Stimulated activated naive B cell treated with anti-CD40 and anti-IgM and Interleukin-4, amounts not matched to agents 10 μg/mL and 1 μg/mL and 100 μg/mL, for 72 hours (primary cell): Measurements from ENCODE around the gene SCYGR1.

Experiments
- ATAC-seq, 2 donors: fragments of 150-1000 bp; cut with Tn5 transposase; replicated peaks; 2 replicates each; pipeline ENCODE4 v1.10.0; 2021; ENCODE audit warnings: moderate library complexity in 1 of 2
- DNase-seq: peaks from one replicate; pipeline ENCODE4 v3.0.0; 2021
- H3K27ac Mint-ChIP-seq: one replicate; pipeline ENCODE4 v1.8.0; 2022; ENCODE audit warnings: mild to moderate bottlenecking, mixed read lengths
- H3K27me3 Mint-ChIP-seq, 2 donors: one replicate each; pipeline ENCODE4 v1.8.0; 2022; ENCODE audit warnings: mixed read lengths in 2 of 2
- H3K36me3 Mint-ChIP-seq, 2 donors: one replicate each; pipeline ENCODE4 v1.8.0; 2022; ENCODE audit warnings: mixed read lengths in 2 of 2, mild to moderate bottlenecking in 1 of 2
- H3K4me1 Mint-ChIP-seq, 2 donors: one replicate each; pipeline ENCODE4 v1.8.0; 2022; ENCODE audit warnings: mixed read lengths in 2 of 2, mild to moderate bottlenecking in 1 of 2
- H3K4me3 Mint-ChIP-seq, 2 donors: one replicate each; pipeline ENCODE4 v1.8.0; 2022; ENCODE audit warnings: mild to moderate bottlenecking in 2 of 2, mixed read lengths in 2 of 2, moderate library complexity in 1 of 2
- H3K9me3 Mint-ChIP-seq, 2 donors: one replicate each; pipeline ENCODE4 v1.8.0; 2022; ENCODE audit warnings: mixed read lengths in 2 of 2, mild to moderate bottlenecking in 1 of 2

The SCYGR1 gene

GRCh38 chr2:227411990-227412350, 24.2 kb upstream of the SCYGR1 start:
- peak overlapping the region; percentile 94 for H3K27ac Mint-ChIP-seq
- H3K4me1 Mint-ChIP-seq = peaks cover 55 to 72% of the 10 kb centered on the region in 2 donors
- H3K4me3 Mint-ChIP-seq = peak overlapping the region; percentile 44 to 47
- no peaks in the 10 kb centered on the region for H3K9me3 Mint-ChIP-seq
- ATAC-seq = no peak
- H3K36me3 Mint-ChIP-seq = no peaks in the 10 kb centered on the region
- no peak for DNase-seq
- H3K27me3 Mint-ChIP-seq = no peaks in the 10 kb centered on the region

DNA sequence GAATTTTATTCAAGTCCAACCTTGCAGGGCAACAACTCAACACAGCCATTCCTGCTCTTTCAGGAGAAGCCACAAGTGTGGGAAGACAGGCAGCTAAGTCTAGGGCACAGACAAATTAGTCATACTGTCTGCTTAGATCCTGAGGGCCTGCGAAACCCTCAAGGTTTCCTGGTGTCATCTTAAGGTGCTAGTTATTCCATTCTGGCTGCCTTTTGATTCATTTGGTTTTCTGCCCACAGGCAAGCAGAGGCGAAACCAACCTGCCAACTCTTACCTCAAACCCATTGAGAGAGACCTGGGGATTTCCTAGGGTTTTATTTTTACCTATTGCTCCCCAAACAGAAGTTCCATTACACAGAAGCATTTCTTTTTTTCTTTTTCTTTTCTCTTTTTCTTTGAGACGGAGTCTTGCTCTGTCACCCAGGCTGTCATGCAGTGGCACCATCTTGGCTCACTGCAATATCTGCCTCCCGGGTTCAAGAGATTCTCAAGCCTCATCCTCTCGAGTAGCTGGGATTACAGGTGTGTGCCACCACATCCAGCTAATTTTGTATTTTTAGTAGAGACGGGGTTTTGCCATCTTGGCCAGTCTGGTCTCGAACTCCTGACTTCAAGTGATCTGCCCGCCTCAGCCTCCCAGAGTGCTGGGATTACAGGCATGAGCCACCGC, 23.7 kb upstream of the SCYGR1 start:
- no peaks in the 10 kb centered on the region for H3K27me3 Mint-ChIP-seq
- peak; percentile 76 for DNase-seq
- peaks cover 53 to 72% of the 10 kb centered on the region in 2 donors for H3K4me1 Mint-ChIP-seq
- H3K9me3 Mint-ChIP-seq = no peaks in the 10 kb centered on the region
- ATAC-seq = peak; percentile 84 to 85
- H3K4me3 Mint-ChIP-seq = peak overlapping the region; percentile 53 to 58
- no peaks in the 10 kb centered on the region for H3K36me3 Mint-ChIP-seq
- H3K27ac Mint-ChIP-seq = peak overlapping the region; percentile 94

DNA sequence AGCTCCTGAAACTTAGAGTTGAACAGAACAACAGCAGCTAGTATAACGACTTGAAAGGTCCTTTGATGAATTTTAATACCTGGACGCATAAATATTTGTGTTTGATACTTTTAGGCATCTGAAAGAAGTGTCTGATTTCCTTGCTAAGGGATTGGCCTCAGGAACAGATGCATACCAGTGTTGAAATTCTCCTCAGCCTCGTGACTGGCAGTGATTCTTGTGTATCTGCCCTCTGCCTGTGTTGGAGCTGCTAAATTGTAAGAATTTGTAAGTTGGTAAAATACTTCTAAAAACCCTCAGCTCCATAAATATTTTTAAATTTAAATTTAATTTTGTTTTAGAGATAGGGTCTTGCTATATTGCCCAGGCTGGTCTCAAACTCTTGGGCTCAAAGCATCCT, 22.4 kb upstream of the SCYGR1 start:
- Mint-ChIP-seq H3K27ac (peak overlapping the region; percentile 94), H3K4me3 (no peak overlapping the region), H3K36me3 (no peaks in the 10 kb centered on the region), H3K4me1 (peaks cover 52 to 72% of the 10 kb centered on the region in 2 donors), H3K27me3 (no peaks in the 10 kb centered on the region), H3K9me3 (no peaks in the 10 kb centered on the region)
- DNase-seq (no peak), ATAC-seq (no peak)

DNA sequence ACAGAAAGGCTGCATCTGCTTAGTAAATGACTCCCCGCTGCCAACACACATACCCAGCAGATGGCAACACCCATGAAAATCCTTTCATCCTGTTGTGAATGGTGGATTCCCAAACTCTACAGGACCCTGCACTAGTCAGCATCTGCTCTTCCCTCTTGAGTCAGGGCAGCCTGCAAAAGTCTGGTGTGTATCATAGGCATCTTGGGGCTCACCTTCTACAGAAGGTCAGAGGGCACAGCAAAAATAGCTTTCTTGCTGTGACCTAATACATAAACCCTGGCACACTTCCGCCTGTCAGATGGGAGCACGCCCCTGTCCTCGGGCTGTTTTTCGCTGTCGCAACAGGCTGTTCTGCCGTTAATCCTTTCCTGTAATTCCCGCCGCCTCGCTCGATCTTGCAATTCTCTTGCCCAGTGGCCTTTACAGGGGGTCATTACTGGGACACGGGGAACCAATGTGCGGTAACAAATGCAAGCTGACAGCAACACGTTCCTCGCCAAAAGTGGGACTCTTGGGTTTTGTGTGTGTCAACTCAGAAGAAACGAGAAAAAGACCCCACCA, 19.9 kb upstream of the SCYGR1 start:
- H3K9me3 Mint-ChIP-seq = no peaks in the 10 kb centered on the region
- H3K36me3 Mint-ChIP-seq = peaks cover 0 to 4% of the 10 kb centered on the region in 2 donors
- no peak for DNase-seq

DNA sequence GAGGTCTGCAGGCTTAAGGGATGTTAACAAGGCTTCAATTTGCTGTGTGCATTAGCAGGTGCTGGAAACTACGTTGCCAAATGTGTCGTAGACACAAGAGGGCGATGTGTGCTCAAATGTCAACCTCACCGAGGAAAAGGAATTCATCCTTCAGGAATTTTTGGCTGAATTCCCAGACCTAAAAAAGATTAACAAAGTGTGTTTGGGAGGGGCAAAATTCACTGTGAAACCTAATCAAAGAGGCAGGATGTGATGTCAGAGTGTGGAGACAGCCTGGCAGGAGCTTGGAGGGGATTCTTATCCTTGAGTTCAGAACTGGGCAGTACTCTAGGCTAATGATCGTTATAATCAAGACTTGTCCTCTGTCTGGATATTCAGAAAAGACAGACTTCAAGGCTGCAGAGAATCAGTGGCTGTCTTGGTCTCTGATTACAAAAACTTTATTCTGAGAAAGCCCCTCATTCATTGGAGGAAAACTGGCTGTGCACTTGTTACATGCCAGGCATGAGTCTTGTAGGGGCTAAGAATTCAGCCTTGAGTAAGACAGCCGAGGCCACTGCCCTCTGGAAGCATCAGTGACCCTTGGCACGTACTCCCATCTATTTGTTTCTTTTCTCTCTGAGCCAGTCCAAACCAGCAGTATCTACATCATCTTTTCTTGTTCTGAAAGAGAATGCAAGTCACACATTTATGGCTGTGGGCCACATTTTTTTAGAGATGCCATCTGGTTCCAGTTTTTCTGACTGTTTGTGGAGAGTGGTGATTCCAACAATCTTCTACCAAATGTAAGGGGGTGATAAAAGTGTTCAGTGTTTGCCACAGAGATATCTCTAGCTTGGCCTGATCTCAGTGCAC, 18.7 kb upstream of the SCYGR1 start:
- no peak for ATAC-seq
- no peaks in the 10 kb centered on the region for H3K9me3 Mint-ChIP-seq
- peak overlapping the region; percentile 39 for H3K27ac Mint-ChIP-seq
- H3K27me3 Mint-ChIP-seq = peaks cover 0 to under 1% of the 10 kb centered on the region in 2 donors
- no peak for DNase-seq
- H3K4me1 Mint-ChIP-seq = peaks cover 51 to 71% of the 10 kb centered on the region in 2 donors
- peak overlapping the region in 1 of 2 donors; percentile 36 for H3K4me3 Mint-ChIP-seq
- H3K36me3 Mint-ChIP-seq = peaks cover 0 to 6% of the 10 kb centered on the region in 2 donors

More for the DNA sequence above, 19.9 kb upstream of the SCYGR1 start:
- peak overlapping the region; percentile 56 for H3K27ac Mint-ChIP-seq
- no peak for ATAC-seq
- H3K27me3 Mint-ChIP-seq = no peaks in the 10 kb centered on the region
- no peak overlapping the region for H3K4me3 Mint-ChIP-seq
- H3K4me1 Mint-ChIP-seq = peaks cover 53 to 78% of the 10 kb centered on the region in 2 donors

DNA sequence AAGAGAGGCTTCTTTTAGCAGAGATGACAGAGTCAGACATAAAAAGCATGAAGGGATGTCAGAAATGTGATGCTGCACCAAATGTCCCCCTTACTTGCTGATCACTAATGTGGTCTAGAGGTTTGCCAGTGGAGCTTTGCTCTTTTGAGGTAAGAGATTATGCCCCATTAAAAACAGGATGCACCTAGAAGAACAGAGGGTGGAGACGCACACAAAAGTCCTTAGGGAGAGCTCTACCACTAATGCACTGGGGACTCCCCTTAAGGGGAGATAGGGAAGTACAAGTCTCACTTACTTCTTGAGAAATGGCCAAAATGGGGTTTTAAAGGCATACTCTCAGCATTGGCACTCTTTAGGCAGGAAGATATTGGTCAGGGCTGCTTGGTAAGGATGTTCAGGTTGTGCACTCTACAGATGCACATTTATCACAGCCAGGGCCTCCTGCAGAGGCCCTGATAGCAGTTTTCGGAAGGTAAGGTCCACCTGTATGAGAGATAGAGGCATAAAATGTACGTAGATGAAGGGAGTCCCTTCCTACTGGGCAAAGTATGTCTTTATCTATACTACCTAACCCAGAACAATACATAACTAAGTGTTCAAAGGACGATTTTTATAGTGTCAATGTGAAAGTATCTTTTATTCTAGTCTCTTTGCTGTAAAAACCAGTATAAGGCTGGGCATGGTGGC, 17.0 kb upstream of the SCYGR1 start:
- Mint-ChIP-seq H3K27me3 (peaks cover 0 to 3% of the 10 kb centered on the region in 2 donors), H3K36me3 (peaks cover 0 to 8% of the 10 kb centered on the region in 2 donors), H3K9me3 (no peaks in the 10 kb centered on the region), H3K4me3 (no peak overlapping the region), H3K4me1 (peaks cover 45 to 66% of the 10 kb centered on the region in 2 donors), H3K27ac (peak overlapping the region; percentile 3)
- DNase-seq (peak; percentile 65), ATAC-seq (peak; percentile 93 to 95)

DNA sequence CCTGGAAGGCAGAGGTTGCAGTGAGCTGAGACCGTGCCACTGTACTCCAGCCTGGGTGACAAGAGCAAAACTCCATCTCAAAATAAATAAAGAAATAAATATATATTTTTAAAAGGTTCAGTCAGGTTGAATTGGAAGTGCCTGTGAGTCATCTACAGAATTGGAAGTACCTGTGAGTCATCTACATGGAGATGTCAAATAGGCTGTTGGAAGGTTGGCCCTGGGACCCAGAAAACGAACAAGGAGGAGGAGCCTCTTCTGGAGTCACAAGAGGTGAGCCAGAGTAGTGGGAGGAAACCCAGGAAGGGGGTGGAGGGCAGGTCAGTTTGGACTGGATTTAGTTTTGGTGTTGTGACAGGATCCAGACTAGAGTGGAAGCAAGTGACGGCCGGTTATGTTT, 15.2 kb upstream of the SCYGR1 start:
- Mint-ChIP-seq H3K4me1 (peaks cover 44 to 68% of the 10 kb centered on the region in 2 donors), H3K9me3 (no peaks in the 10 kb centered on the region), H3K4me3 (peak overlapping the region; percentile 11 to 18), H3K27me3 (peaks cover 0 to 3% of the 10 kb centered on the region in 2 donors), H3K36me3 (peaks cover 0 to 8% of the 10 kb centered on the region in 2 donors), H3K27ac (peak overlapping the region; percentile 77)
- ATAC-seq (no peak), DNase-seq (no peak)

GRCh38 chr2:227402321-227402720, 14.6 kb upstream of the SCYGR1 start:
- peaks cover 0 to 8% of the 10 kb centered on the region in 2 donors for H3K36me3 Mint-ChIP-seq
- no peak for ATAC-seq
- no peak for DNase-seq
- H3K9me3 Mint-ChIP-seq = no peaks in the 10 kb centered on the region
- H3K4me1 Mint-ChIP-seq = peaks cover 39 to 68% of the 10 kb centered on the region in 2 donors
- H3K4me3 Mint-ChIP-seq = no peak overlapping the region
- peak overlapping the region; percentile 63 for H3K27ac Mint-ChIP-seq
- H3K27me3 Mint-ChIP-seq = peaks cover 0 to 3% of the 10 kb centered on the region in 2 donors

GRCh38 chr2:227401550-227401949, 13.8 kb upstream of the SCYGR1 start:
- DNase-seq = no peak
- Mint-ChIP-seq H3K27me3 (peaks cover 0 to 3% of the 10 kb centered on the region in 2 donors), H3K27ac (no peak overlapping the region), H3K4me1 (peaks cover 37 to 66% of the 10 kb centered on the region in 2 donors), H3K36me3 (peaks cover 0 to 8% of the 10 kb centered on the region in 2 donors), H3K4me3 (no peak overlapping the region), H3K9me3 (no peaks in the 10 kb centered on the region)
- no peak for ATAC-seq

GRCh38 chr2:227398684-227399670, 11.2 kb upstream of the SCYGR1 start:
- DNase-seq (no peak), ATAC-seq (no peak)
- Mint-ChIP-seq H3K9me3 (no peaks in the 10 kb centered on the region), H3K36me3 (peaks cover 0 to 8% of the 10 kb centered on the region in 2 donors), H3K27ac (no peak overlapping the region), H3K27me3 (peaks cover 0 to 3% of the 10 kb centered on the region in 2 donors), H3K4me1 (peaks cover 25 to 48% of the 10 kb centered on the region in 2 donors), H3K4me3 (no peak overlapping the region)

- Mint-ChIP-seq H3K27me3 (peaks cover 0 to 3% of the 10 kb centered on the region in 2 donors), H3K4me1 (peaks cover 26 to 46% of the 10 kb centered on the region in 2 donors), H3K36me3 (peaks cover 0 to 4% of the 10 kb centered on the region in 2 donors), H3K27ac (no peak overlapping the region), H3K9me3 (no peaks in the 10 kb centered on the region), H3K4me3 (no peak overlapping the region)
- ATAC-seq (no peak), DNase-seq (no peak)
Observed at GRCh38 chr2:227397562-227397961, 9.8 kb upstream of the SCYGR1 start.

GRCh38 chr2:227395556-227395955, 7.8 kb upstream of the SCYGR1 start:
- Mint-ChIP-seq H3K4me3 (no peak overlapping the region), H3K4me1 (peaks cover 17 to 41% of the 10 kb centered on the region in 2 donors), H3K9me3 (peaks cover 0 to 1% of the 10 kb centered on the region in 2 donors), H3K27me3 (no peaks in the 10 kb centered on the region), H3K27ac (no peak overlapping the region), H3K36me3 (no peaks in the 10 kb centered on the region)
- DNase-seq (no peak), ATAC-seq (peak in 1 of 2 donors; percentile 29)

- no peaks in the 10 kb centered on the region for H3K27me3 Mint-ChIP-seq
- H3K36me3 Mint-ChIP-seq = no peaks in the 10 kb centered on the region
- H3K9me3 Mint-ChIP-seq = peaks cover 0 to 1% of the 10 kb centered on the region in 2 donors
- H3K4me1 Mint-ChIP-seq = peaks cover 14 to 34% of the 10 kb centered on the region in 2 donors
- H3K27ac Mint-ChIP-seq = no peak overlapping the region
- no peak for DNase-seq
- ATAC-seq = peak; percentile 23 to 38
- H3K4me3 Mint-ChIP-seq = no peak overlapping the region
Observed at GRCh38 chr2:227394401-227394800, 6.7 kb upstream of the SCYGR1 start.
